Adrenal gland (tissue), 12 donors: ENCODE measurements around the gene STYXL2. TPM values are rescaled to one million over a fixed set of nuclear protein-coding genes. Genes with fewer than 3 reads are reported as not detected.

Source experiments
- DNase-seq, 7 donors: peaks; one replicate each; pipeline ENCODE4 v3.0.0-alpha.2; 2019 to 2020
- H3K27ac ChIP-seq, 5 donors: fragments of 200-600 bp; sonication (generic) in 4 of 5; 1 replicate in 3 of 5; 2 replicates in 2 of 5; pipeline versions ENCODE4 v1.5.1 to v1.8.0; 2016 to 2020; ENCODE audit warnings: mild to moderate bottlenecking in 1 of 5
- H3K27me3 ChIP-seq: fragments of 200-600 bp; 2 replicates; pipeline ENCODE4 v1.8.0; 2021
- H3K36me3 ChIP-seq, 2 donors: fragments of 200-600 bp; replicated peaks in 1 of 2; 1 replicate in 1 of 2; 2 replicates in 1 of 2; pipeline versions ENCODE4 v1.5.1 to v1.8.0; 2018 to 2022
- H3K4me1 ChIP-seq, 2 donors: fragments of 200-600 bp; replicated peaks in 1 of 2; 1 replicate in 1 of 2; 2 replicates in 1 of 2; pipeline versions ENCODE4 v1.5.1 to v1.8.0; 2018 to 2021
- H3K4me3 ChIP-seq, 4 donors: fragments of 200-600 bp; sonication (generic) in 3 of 4; one replicate each; pipeline ENCODE4 v1.5.1; 2016 to 2018
- H3K9me3 ChIP-seq, 3 donors: fragments of 200-600 bp; sonication (generic) in 1 of 3; replicated peaks in 1 of 3; 1 replicate in 2 of 3; 2 replicates in 1 of 3; pipeline versions ENCODE4 v1.5.1 to v1.8.0; 2016 to 2021
- POLR2A ChIP-seq, 2 donors: fragments of 450-650 bp; IDR thresholded peaks; one replicate each; pipeline ENCODE4 v1.6.1; 2017; ENCODE audit warnings: antibody characterized with exemption in 2 of 2, mild to moderate bottlenecking in 2 of 2, moderate library complexity in 1 of 2
- WGBS, 4 donors: extraction: QIAGEN DNeasy Blood & Tissue Kit in 2 of 4; methylation state at CpG; one replicate each; pipeline versions ENCODE4 v1.1.5 to v1.1.7; 2013 to 2017; 5-methylcytosine and 5-hydroxymethylcytosine counted together
- intact Hi-C, 2 donors: fragments of 100-400 bp; cut with DNase I; formaldehyde crosslinking; loops; one replicate each; pipeline versions ENCODE4 v1.14.1 to v1.15.0; 2022 to 2023
- polyA plus RNA-seq, 3 donors: library from polyadenylated mRNA; stranded (reverse); fragments of 200-250 nt in 2 of 3; fragments of 350-450 nt in 1 of 3; fragmentation: Illumina TruSeq in 1 of 3; extraction: RNeasy Lipid Tissue Mini Kit (QIAGEN cat#74804) in 1 of 3; gene quantifications; one replicate each; pipeline ENCODE4 v1.2.3, GENCODE V29; 2013 to 2014
- total RNA-seq, 9 donors: library from RNA; depleted of rRNA in 4 of 9; stranded (reverse); fragments of >200 nt in 4 of 9; fragments of 120-200 nt in 1 of 9; fragmentation: NEBNext Ultra II Directional in 1 of 9; extraction: Animal tissue kit (Norgen Biotek cat#: 25700) in 1 of 9; gene quantifications; one replicate each; pipeline versions ENCODE4 v1.1.0 to v1.2.4, GENCODE V29; 2013 to 2023
- TF ChIP-seq, protein P1 (sequence below), 6 experiments: fragments of 450-650 bp in 4 of 6; fragments of 200-600 bp in 2 of 6; sonication (generic) in 1 of 6; IDR thresholded peaks; 1 replicate in 5 of 6; 2 replicates in 1 of 6; pipeline versions ENCODE4 v1.5.1 to v1.8.0; 2016 to 2021; ENCODE audit warnings: antibody characterized with exemption in 6 of 6, mild to moderate bottlenecking in 2 of 6, moderate library complexity in 1 of 6
- donor health status: healthy with polysubstance abuse.
- donor health status: Bipolar disorder and iron deficiency.
- donor health status: DM: yes; HTN: yes; CAD: no.
- donor health status: DM: no; HTN: no; CAD: no.
- donor health status: DM: no; HTN: no; CAD: no.
- donor health status: DM: yes; HTN: yes; CAD: no.

Gene STYXL2
- total and polyA plus RNA-seq, 12 donors = 0.08 to 1.3 (median 0.55) TPM; not detected in 1

DNA sequence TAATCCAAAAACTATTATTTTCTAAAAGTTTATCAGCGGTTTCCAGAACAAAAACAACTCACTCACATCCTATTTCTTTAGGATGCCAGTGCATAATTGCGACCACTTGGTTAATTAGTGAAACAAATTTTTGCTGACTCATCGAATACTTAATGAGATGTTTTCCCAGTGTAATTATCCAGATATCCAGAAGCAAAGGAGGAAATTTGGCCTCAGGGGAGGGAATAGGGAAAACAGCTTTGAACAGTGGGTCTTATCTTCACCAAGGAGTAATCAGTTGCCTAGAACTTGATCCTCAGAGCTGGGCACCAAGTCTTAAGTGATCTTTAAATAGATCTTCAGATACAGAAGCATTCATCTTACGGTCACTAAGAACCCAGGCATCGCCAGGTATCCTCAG, 24.3 kb downstream of the STYXL2 start:
- WGBS, 4 donors = 81 to 93% (median 85%) methylated on average over 5 of the region's 5 CpGs
- no peak overlapping the region for H3K27ac ChIP-seq
- DNase-seq = no peak
- no peak for TF ChIP-seq POLR2A (IDR thresholded peaks at IDR 0.05)
- TF ChIP-seq, protein P1, sequence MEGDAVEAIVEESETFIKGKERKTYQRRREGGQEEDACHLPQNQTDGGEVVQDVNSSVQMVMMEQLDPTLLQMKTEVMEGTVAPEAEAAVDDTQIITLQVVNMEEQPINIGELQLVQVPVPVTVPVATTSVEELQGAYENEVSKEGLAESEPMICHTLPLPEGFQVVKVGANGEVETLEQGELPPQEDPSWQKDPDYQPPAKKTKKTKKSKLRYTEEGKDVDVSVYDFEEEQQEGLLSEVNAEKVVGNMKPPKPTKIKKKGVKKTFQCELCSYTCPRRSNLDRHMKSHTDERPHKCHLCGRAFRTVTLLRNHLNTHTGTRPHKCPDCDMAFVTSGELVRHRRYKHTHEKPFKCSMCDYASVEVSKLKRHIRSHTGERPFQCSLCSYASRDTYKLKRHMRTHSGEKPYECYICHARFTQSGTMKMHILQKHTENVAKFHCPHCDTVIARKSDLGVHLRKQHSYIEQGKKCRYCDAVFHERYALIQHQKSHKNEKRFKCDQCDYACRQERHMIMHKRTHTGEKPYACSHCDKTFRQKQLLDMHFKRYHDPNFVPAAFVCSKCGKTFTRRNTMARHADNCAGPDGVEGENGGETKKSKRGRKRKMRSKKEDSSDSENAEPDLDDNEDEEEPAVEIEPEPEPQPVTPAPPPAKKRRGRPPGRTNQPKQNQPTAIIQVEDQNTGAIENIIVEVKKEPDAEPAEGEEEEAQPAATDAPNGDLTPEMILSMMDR (IDR thresholded peaks at IDR 0.05) = no peak
- H3K4me1 ChIP-seq = peaks cover 0 to 6% of the 10 kb centered on the region in 2 donors
- no peaks in the 10 kb centered on the region for H3K36me3 ChIP-seq
- H3K4me3 ChIP-seq = no peak overlapping the region
- H3K9me3 ChIP-seq = no peaks in the 10 kb centered on the region
- intact Hi-C loops = no loop called here
- peaks cover 11% of the 10 kb centered on the region for H3K27me3 ChIP-seq

DNA sequence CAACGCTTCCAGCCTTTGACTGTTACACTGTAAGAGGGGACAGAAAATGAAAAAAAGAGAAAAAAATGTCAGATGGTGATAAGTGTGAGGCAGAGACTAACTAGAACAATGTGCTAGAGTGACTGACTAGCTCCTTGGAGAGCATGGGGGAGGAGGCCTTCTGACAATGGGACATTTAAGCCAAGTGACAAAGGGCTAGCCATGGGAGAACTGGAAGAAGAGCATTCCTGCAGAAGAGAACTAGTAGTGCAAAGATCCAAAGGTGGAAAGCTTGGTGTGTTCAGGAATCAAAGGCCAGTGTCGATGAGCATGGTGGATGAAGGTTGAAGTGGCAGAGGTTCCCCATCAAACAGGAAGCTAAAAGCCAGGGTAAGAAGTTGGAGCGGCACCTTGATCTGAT, 25.8 kb downstream of the STYXL2 start:
- H3K36me3 ChIP-seq = no peaks in the 10 kb centered on the region
- H3K27ac ChIP-seq = no peak overlapping the region
- TF ChIP-seq POLR2A (IDR thresholded peaks at IDR 0.05) = no peak
- TF ChIP-seq, protein P1 (IDR thresholded peaks at IDR 0.05) = no peak
- DNase-seq = no peak
- H3K4me3 ChIP-seq = no peak overlapping the region
- peaks cover 0 to 6% of the 10 kb centered on the region in 2 donors for H3K4me1 ChIP-seq
- intact Hi-C loops = no loop called here
- WGBS, 4 donors = 94 to 97% (median 95%) methylated on average over 3 of the region's 3 CpGs
- H3K9me3 ChIP-seq = no peaks in the 10 kb centered on the region
- H3K27me3 ChIP-seq = peaks cover 11% of the 10 kb centered on the region

GRCh38 chr1:167120899-167121298, 27.0 kb downstream of the STYXL2 start:
- peaks cover 0 to 6% of the 10 kb centered on the region in 2 donors for H3K4me1 ChIP-seq
- H3K27ac ChIP-seq = no peak overlapping the region
- H3K4me3 ChIP-seq = peak overlapping the region in 1 of 4 donors; percentile 35
- no peak for DNase-seq
- H3K27me3 ChIP-seq = peaks cover 11% of the 10 kb centered on the region
- TF ChIP-seq, protein P1 (IDR thresholded peaks at IDR 0.05) = no peak
- TF ChIP-seq POLR2A (IDR thresholded peaks at IDR 0.05) = no peak
- H3K9me3 ChIP-seq = no peaks in the 10 kb centered on the region
- 47 to 55% (median 54%) methylated on average over 13 of the region's 13 CpGs for WGBS, 4 donors
- intact Hi-C loops = no loop called here
- no peaks in the 10 kb centered on the region for H3K36me3 ChIP-seq

DNA sequence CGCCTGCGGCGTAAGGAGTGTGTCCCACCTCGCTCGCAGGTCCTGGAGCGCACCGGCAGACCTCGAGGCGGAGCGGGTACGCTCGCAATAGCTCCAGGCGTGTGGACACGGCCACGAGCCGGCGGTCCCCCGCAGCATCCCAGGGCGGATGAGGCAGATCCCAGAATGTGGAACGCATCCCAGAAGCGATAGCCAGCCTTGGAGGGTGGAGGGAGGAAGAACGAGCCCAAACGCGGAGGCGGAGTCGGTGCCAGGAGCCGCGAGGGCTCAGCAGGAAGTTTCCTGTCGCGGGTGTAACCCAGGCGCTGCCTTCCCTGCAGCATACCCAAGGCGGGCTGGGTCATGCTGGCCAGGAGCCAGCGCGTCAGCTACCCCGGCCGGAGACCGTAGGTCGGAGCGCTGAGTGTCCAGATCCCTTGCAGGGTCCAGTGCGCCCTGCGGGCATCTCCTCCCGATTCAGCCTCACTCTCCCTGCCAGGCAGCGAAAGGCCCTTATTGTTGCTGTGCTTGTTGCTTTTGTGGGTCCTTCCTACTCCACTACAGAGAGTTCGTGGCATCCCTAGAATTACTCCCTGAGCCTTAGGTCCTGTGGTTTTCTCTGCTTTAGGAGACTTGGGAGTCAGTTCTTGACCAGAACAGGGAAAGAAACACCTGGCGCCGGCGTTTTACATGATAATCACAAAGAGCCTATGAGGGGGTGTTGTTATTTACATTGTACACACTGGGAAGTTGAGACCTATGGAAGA, 27.7 kb downstream of the STYXL2 start:
- DNase-seq = peak in 6 of 7 donors; percentile 18 to 62 (median 34)
- 11 to 61% (median 17%) methylated on average over 8 to 47 of the region's 47 CpGs for WGBS, 4 donors

More for the DNA sequence above, 27.7 kb downstream of the STYXL2 start:
- no peaks in the 10 kb centered on the region for H3K36me3 ChIP-seq
- peak overlapping the region in 1 of 4 donors; percentile 35 for H3K4me3 ChIP-seq
- intact Hi-C loops = no loop called here
- TF ChIP-seq POLR2A (IDR thresholded peaks at IDR 0.05) = no peak
- TF ChIP-seq, protein P1 (IDR thresholded peaks at IDR 0.05) = no peak
- no peak overlapping the region for H3K27ac ChIP-seq
- H3K9me3 ChIP-seq = no peaks in the 10 kb centered on the region
- peaks cover 0 to 6% of the 10 kb centered on the region in 2 donors for H3K4me1 ChIP-seq
- H3K27me3 ChIP-seq = peaks cover 11% of the 10 kb centered on the region
